Keratinocyte (primary cell): ENCODE data around the gene KCNH8. TPM values are rescaled to one million over a fixed set of nuclear protein-coding genes. Genes with fewer than 3 reads are reported as not detected.
"Not testable (repeated sequence)": the region's sequence is repeated elsewhere in the genome, so short reads cannot be mapped to it uniquely, and the experiment has no call there.

Experiments used
- DNase-seq: peaks from one replicate; pipeline ENCODE4 v3.0.0-alpha.2; 2011; ENCODE audit warnings: low read depth, missing footprints, low spot score
- FAIRE-seq: peaks from 2 replicates; lab custom pipeline; 2011; peaks lifted over from hg19 to GRCh38; lab: Jason Lieb, UNC
- H2AFZ ChIP-seq: 2 replicates; pipeline ENCODE4 v1.6.0; 2012; ENCODE audit warnings: low read length, control low read depth, inconsistent platforms; ENCODE audit not compliant: control insufficient read depth
- H3K27ac ChIP-seq: 2 replicates; pipeline ENCODE4 v1.5.1; 2011; ENCODE audit warnings: low read length; ENCODE audit not compliant: control insufficient read depth, insufficient read depth
- H3K27me3 ChIP-seq: 3 replicates; pipeline ENCODE4 v1.6.0; 2011; ENCODE audit warnings: low read length; ENCODE audit not compliant: control insufficient read depth, insufficient read depth; ENCODE audit errors: extremely low read depth
- H3K36me3 ChIP-seq, 2 experiments: 2 replicates in 1 of 2; 3 replicates in 1 of 2; pipeline ENCODE4 v1.5.1; 2011; ENCODE audit warnings: low read length in 2 of 2, mild to moderate bottlenecking in 1 of 2; ENCODE audit not compliant: control insufficient read depth in 2 of 2, insufficient read depth in 2 of 2; ENCODE audit errors: extremely low read depth in 1 of 2
- H3K4me1 ChIP-seq: 3 replicates; pipeline ENCODE4 v1.5.1; 2011; ENCODE audit warnings: low read length; ENCODE audit not compliant: control insufficient read depth, insufficient read depth; ENCODE audit errors: extremely low read depth
- H3K4me2 ChIP-seq: 3 replicates; pipeline ENCODE4 v1.6.0; 2011; ENCODE audit warnings: low read depth, low read length; ENCODE audit not compliant: control insufficient read depth, insufficient read depth; ENCODE audit errors: extremely low read depth
- H3K4me3 ChIP-seq, 3 experiments: fragments of 200-600 bp in 1 of 3; sonication (generic) in 1 of 3; 2 replicates in 2 of 3; 3 replicates in 1 of 3; pipeline ENCODE4 v1.5.1; 2011 to 2016; ENCODE audit warnings: low read length in 3 of 3, mild to moderate bottlenecking in 3 of 3, control low read depth in 2 of 3, inconsistent platforms in 1 of 3, low read depth in 1 of 3, mixed read lengths in 1 of 3, mixed run types in 1 of 3, moderate library complexity in 1 of 3; ENCODE audit not compliant: control insufficient read depth in 2 of 3, insufficient read depth in 2 of 3; ENCODE audit errors: extremely low read depth in 1 of 3
- H3K79me2 ChIP-seq: 2 replicates; pipeline ENCODE4 v1.6.0; 2012; ENCODE audit warnings: low read length; ENCODE audit not compliant: control insufficient read depth, insufficient read depth
- H3K9ac ChIP-seq: 3 replicates; pipeline ENCODE4 v1.6.0; 2011; ENCODE audit warnings: low read length; ENCODE audit not compliant: control insufficient read depth, insufficient read depth; ENCODE audit errors: extremely low read depth
- H3K9me1 ChIP-seq: 3 replicates; pipeline ENCODE4 v1.6.0; 2011; ENCODE audit warnings: low read length; ENCODE audit not compliant: control insufficient read depth, insufficient read depth; ENCODE audit errors: extremely low read depth
- H3K9me3 ChIP-seq: 2 replicates; pipeline ENCODE4 v1.5.1; 2012; ENCODE audit warnings: low read depth, low read length; ENCODE audit not compliant: control insufficient read depth
- H4K20me1 ChIP-seq: 3 replicates; pipeline ENCODE4 v1.6.0; 2011; ENCODE audit warnings: low read length; ENCODE audit not compliant: control insufficient read depth, insufficient read depth; ENCODE audit errors: extremely low read depth
- CTCF ChIP-seq, 3 experiments: IDR thresholded peaks in 1 of 3; conservative IDR thresholded peaks in 1 of 3; optimal IDR thresholded peaks in 1 of 3; 2 replicates in 2 of 3; 3 replicates in 1 of 3; pipeline versions ENCODE3 to v1.5.1; 2011; ENCODE audit warnings: low read length in 3 of 3, mild to moderate bottlenecking in 3 of 3, moderate library complexity in 2 of 3, control low read depth in 1 of 3, inconsistent platforms in 1 of 3; ENCODE audit not compliant: insufficient read depth in 2 of 3; ENCODE audit errors: extremely low read depth in 1 of 3
- EZH2 ChIP-seq: IDR thresholded peaks from one replicate; pipeline ENCODE4 v1.6.1; 2012; ENCODE audit warnings: inconsistent platforms, mild to moderate bottlenecking, low read length, moderate library complexity
- dilution Hi-C: fragments of 300-500 bp; cut with MboI; formaldehyde crosslinking; loops from one replicate; pipeline ENCODE4 v1.7.0; 2020; ENCODE audit warnings: low sequenced_read_pairs; ENCODE audit not compliant: extremely low pct_ligation_motif_present
- polyA plus RNA-seq, 5 experiments: library from polyadenylated mRNA; depleted of rRNA in 3 of 5; stranded (reverse) in 3 of 5; stranded (forward) in 1 of 5; unstranded in 1 of 5; fragments of >200 nt; gene quantifications; 1 replicate in 1 of 5; 2 replicates in 3 of 5; 3 replicates in 1 of 5; pipeline versions ENCODE4 v1.2.1 to v1.2.3, GENCODE V29; 2011 to 2012; ENCODE audit warnings: missing spikeins in 2 of 5, low read depth in 1 of 5, low replicate concordance in 1 of 5

KCNH8 gene
- polyA plus RNA-seq, 1 donor (not counting 4 experiments of a cell fraction or from before 2014, with no cell fraction given), result not detected

- no peaks in the 10 kb centered on the region for H4K20me1 ChIP-seq
- no peak overlapping the region for H3K9ac ChIP-seq
- H3K9me1 ChIP-seq, result no peaks in the 10 kb centered on the region
- TF ChIP-seq EZH2 (no peak), CTCF (optimal IDR thresholded peaks at IDR 0.05 in 1 of 3, IDR thresholded peaks at IDR 0.05 in 1 of 3, conservative IDR thresholded peaks at IDR 0.05 in 1 of 3; ENCODE audit: extremely low read depth in 1 of 3, insufficient read depth in 2 of 3, low read length in 3 of 3) (peak in 1 of 3 experiments; percentile 11)
- no peaks in the 10 kb centered on the region for H3K79me2 ChIP-seq
- no peak overlapping the region for H3K27ac ChIP-seq
- FAIRE-seq (no peak), DNase-seq (no peak)
- H3K9me3 ChIP-seq, result no peaks in the 10 kb centered on the region
- no peaks in the 10 kb centered on the region for H3K4me1 ChIP-seq
- dilution Hi-C loops, result no loop called here
- H3K36me3 ChIP-seq, result no peaks in the 10 kb centered on the region
- H3K4me3 ChIP-seq, result no peak overlapping the region
- H3K27me3 ChIP-seq, result no peaks in the 10 kb centered on the region
- H3K4me2 ChIP-seq, result no peak overlapping the region
- H2AFZ ChIP-seq, result no peak overlapping the region
Measured at GRCh38 chr3:19229086-19229485, 80.8 kb downstream of the KCNH8 start.

- H3K9ac ChIP-seq, H3K4me1 ChIP-seq, H3K9me3 ChIP-seq, dilution Hi-C loops, H3K36me3 ChIP-seq, H3K4me3 ChIP-seq, H3K4me2 ChIP-seq, H3K79me2 ChIP-seq, H3K27ac ChIP-seq, FAIRE-seq, H3K9me1 ChIP-seq, H3K27me3 ChIP-seq, H2AFZ ChIP-seq, H4K20me1 ChIP-seq, DNase-seq: not testable (repeated sequence)
Measured at GRCh38 chr3:19229881-19230280, 81.6 kb downstream of the KCNH8 start.

GRCh38 chr3:19231792-19232461 lies 83.6 kb downstream of the KCNH8 start:
- dilution Hi-C loops, result no loop called here
- no peaks in the 10 kb centered on the region for H3K79me2 ChIP-seq

More at GRCh38 chr3:19231792-19232461, 83.6 kb downstream of the KCNH8 start:
- FAIRE-seq (no peak), DNase-seq (no peak)
- Histone ChIP-seq H3K9me3 (no peaks in the 10 kb centered on the region), H4K20me1 (no peaks in the 10 kb centered on the region), H3K4me2 (no peak overlapping the region), H3K9ac (no peak overlapping the region), H2AFZ (no peak overlapping the region), H3K4me3 (no peak overlapping the region), H3K9me1 (no peaks in the 10 kb centered on the region), H3K4me1 (no peaks in the 10 kb centered on the region), H3K27me3 (no peaks in the 10 kb centered on the region), H3K36me3 (no peaks in the 10 kb centered on the region), H3K27ac (no peak overlapping the region)
- no peak for TF ChIP-seq EZH2
- TF ChIP-seq CTCF (optimal IDR thresholded peaks at IDR 0.05 in 1 of 3, IDR thresholded peaks at IDR 0.05 in 1 of 3, conservative IDR thresholded peaks at IDR 0.05 in 1 of 3; ENCODE audit: extremely low read depth in 1 of 3, insufficient read depth in 2 of 3, low read length in 3 of 3), result no peak
